Kidney epithelial cell (primary cell): ENCODE data around the gene SLA2. TPM values are rescaled to one million over a fixed set of nuclear protein-coding genes. Genes with fewer than 3 reads are reported as not detected.

Experiments
- DNase-seq: peaks from one replicate; pipeline ENCODE4 v3.0.0-alpha.2; 2010; ENCODE audit warnings: low read depth
- H3K27me3 ChIP-seq: 2 replicates; pipeline ENCODE4 v1.6.0; 2011; ENCODE audit warnings: low read length; ENCODE audit not compliant: control insufficient read depth, insufficient read depth
- H3K36me3 ChIP-seq: 2 replicates; pipeline ENCODE4 v1.5.1; 2011; ENCODE audit warnings: low read length; ENCODE audit not compliant: control insufficient read depth, insufficient read depth
- H3K4me3 ChIP-seq: 2 replicates; pipeline ENCODE4 v1.5.1; 2011; ENCODE audit warnings: low read depth, mild to moderate bottlenecking, control low read depth, low read length
- total RNA-seq: library from RNA; depleted of rRNA; stranded (reverse); fragments of >200 nt; gene quantifications from 2 replicates; pipeline ENCODE4 v1.2.3, GENCODE V29; 2015
- TF ChIP-seq, protein P1 (sequence below): IDR thresholded peaks from 2 replicates; pipeline ENCODE4 v1.5.1; 2011; ENCODE audit warnings: mild to moderate bottlenecking, moderate library complexity, low read length, control low read depth, inconsistent platforms; ENCODE audit not compliant: insufficient read depth, poor library complexity, severe bottlenecking

The SLA2 gene
- total RNA-seq, 1 donor from 2014 or later, result 0.08 TPM

DNA sequence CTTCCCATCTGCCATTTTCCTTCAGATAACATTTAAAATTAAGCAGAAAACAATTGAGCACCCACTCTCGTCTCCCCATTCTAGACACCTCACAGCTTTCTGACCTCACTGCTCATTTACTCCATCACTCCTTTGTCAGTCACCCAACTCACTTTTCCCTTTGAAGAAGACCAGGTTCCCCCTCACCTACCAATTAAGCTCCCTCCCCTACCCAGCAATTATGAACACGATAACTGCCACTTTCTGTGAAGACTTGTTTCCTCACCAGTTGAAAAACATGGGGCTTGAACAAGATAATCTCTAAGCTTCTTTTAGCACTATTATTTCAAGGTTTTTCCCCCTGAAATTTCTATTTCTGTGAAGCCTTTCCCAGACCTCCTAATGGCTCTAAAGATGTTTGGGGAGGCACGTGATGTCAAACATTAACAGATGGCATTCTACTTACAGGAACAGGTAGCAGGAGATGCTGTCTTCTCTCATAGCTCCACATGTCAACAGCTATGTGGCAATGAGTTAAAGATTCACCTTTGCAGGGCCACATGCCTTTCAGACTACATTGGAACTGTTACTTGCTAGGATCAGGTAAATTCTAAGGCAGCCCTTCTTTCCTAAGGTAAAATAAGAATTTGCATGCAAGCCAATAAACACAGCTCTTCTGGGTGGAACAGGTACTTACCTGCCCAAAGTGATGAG lies 24.8 kb upstream of the SLA2 start:
- DNase-seq, result no peak
- H3K36me3 ChIP-seq, result no peaks in the 10 kb centered on the region
- H3K27me3 ChIP-seq, result no peaks in the 10 kb centered on the region
- TF ChIP-seq, protein P1, sequence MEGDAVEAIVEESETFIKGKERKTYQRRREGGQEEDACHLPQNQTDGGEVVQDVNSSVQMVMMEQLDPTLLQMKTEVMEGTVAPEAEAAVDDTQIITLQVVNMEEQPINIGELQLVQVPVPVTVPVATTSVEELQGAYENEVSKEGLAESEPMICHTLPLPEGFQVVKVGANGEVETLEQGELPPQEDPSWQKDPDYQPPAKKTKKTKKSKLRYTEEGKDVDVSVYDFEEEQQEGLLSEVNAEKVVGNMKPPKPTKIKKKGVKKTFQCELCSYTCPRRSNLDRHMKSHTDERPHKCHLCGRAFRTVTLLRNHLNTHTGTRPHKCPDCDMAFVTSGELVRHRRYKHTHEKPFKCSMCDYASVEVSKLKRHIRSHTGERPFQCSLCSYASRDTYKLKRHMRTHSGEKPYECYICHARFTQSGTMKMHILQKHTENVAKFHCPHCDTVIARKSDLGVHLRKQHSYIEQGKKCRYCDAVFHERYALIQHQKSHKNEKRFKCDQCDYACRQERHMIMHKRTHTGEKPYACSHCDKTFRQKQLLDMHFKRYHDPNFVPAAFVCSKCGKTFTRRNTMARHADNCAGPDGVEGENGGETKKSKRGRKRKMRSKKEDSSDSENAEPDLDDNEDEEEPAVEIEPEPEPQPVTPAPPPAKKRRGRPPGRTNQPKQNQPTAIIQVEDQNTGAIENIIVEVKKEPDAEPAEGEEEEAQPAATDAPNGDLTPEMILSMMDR, result no peak
- H3K4me3 ChIP-seq, result no peak overlapping the region

DNA sequence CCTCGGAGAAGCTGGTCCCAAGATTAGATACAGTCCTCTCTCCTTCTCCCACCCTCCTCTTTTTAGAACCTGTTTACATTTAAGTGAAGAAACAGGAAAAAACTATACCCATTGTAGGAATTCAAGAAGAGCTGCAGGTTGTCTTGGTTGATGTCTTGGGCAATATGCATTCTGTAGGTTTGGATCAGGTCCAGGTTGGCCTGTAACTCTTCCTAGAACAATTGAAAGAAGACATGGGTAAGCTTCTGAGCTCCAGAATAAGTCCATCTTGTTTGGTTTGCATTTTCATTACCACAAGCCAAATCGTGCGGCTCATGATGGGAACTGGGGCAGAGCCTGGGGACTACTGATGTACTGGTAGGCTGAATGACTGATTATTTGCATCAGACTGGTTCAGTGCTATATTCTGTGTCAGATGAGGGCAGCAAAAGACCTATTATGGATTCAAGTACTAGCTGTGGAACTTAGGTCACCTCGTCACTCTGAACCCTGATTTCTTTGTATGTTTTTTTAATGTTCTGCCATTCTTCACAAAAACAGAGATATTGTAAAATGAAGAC lies 20.3 kb upstream of the SLA2 start:
- Histone ChIP-seq H3K27me3 (no peaks in the 10 kb centered on the region), H3K36me3 (no peaks in the 10 kb centered on the region), H3K4me3 (no peak overlapping the region)
- TF ChIP-seq, protein P1, result no peak
- no peak for DNase-seq

DNA sequence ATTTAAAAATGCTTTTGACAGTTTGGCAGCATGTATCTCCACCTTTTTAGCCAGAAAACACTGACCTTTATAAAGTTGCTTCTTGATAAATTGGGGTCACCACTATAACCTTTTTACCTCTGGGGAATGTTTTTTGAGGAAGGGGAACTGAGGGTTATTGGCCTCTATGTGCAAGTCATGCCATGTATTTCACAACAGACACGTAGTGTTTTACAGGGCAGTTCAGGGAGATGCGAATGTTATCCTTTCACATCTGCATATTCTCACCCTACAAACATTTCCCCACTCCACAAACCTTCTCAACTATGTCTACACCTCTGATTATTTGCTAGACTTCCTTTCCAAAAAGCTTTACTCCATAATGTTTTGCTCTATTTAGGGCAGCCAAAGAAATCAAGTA lies 17.0 kb upstream of the SLA2 start:
- no peak overlapping the region for H3K4me3 ChIP-seq
- DNase-seq, result no peak
- H3K27me3 ChIP-seq, result no peaks in the 10 kb centered on the region
- TF ChIP-seq, protein P1, result no peak
- no peaks in the 10 kb centered on the region for H3K36me3 ChIP-seq

DNA sequence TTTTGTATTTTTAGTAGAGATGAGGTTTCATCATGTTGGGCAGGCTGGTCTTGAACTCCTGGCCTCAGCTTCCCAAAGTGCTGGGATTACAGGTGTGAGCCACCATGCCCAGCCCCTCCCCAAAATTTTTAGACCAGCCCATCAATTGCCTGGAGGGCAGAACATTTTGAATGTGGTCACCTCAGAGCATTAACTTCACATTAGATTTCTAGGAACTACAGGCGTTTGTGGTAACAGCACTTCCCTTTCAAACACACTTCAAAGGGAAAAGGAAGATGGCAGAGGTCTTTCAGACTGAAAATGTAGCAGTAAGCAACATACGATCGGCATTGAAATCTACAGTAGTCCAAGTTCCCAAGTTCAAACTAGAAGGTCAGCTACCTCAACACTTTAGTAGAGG lies 12.3 kb upstream of the SLA2 start:
- no peaks in the 10 kb centered on the region for H3K27me3 ChIP-seq
- peaks cover under 1% of the 10 kb centered on the region for H3K36me3 ChIP-seq
- H3K4me3 ChIP-seq, result no peak overlapping the region
- DNase-seq, result no peak
- TF ChIP-seq, protein P1, result no peak

DNA sequence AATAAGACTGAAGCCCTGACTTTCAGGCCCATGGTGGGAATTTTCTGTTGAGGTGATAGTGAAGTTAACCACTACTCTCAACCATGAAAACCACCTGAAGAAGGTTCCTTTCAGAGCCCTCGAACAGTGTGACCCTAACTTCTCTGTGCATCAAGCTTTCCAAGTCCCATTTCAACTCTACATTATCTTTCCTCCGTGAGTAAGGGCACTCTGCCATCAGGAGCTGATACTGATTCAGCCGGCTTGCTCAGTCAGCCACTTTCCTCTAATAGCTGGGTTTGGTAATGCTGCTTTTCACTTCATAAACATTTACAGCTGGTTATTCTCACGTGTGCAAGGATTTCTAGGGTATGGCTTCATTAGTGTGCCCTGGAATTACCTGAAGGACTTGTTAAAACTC lies 10.7 kb upstream of the SLA2 start:
- TF ChIP-seq, protein P1, result no peak

GRCh38 chr20:36655004-36655403 lies 9.0 kb upstream of the SLA2 start:
- no peaks in the 10 kb centered on the region for H3K27me3 ChIP-seq
- H3K36me3 ChIP-seq, result peaks cover 1% of the 10 kb centered on the region
- no peak for DNase-seq
- TF ChIP-seq, protein P1, result no peak
- H3K4me3 ChIP-seq, result no peak overlapping the region

More for the DNA sequence above, 10.7 kb upstream of the SLA2 start:
- no peaks in the 10 kb centered on the region for H3K27me3 ChIP-seq
- no peak for DNase-seq
- no peak overlapping the region for H3K4me3 ChIP-seq
- peaks cover 1% of the 10 kb centered on the region for H3K36me3 ChIP-seq
